Prostate gland (tissue), 2 donors: ENCODE data around the gene GGT5.
"Not testable (repeated sequence)": the region's sequence is repeated elsewhere in the genome, so short reads cannot be mapped to it uniquely, and the experiment has no call there.

Source experiments
- CTCF ChIP-seq, 4 experiments: fragments of 200-600 bp in 2 of 4; fragments of 450-650 bp in 2 of 4; sonication (generic) in 2 of 4; IDR thresholded peaks; 1 replicate in 3 of 4; 2 replicates in 1 of 4; pipeline ENCODE4 v1.5.1; 2016 to 2019; ENCODE audit warnings: antibody characterized with exemption in 4 of 4, mild to moderate bottlenecking in 2 of 4, moderate library complexity in 2 of 4
- POLR2A ChIP-seq: fragments of 450-650 bp; IDR thresholded peaks from one replicate; pipeline ENCODE4 v1.6.1; 2016; ENCODE audit warnings: antibody characterized with exemption, mild to moderate bottlenecking
- POLR2AphosphoS5 ChIP-seq: sonication (generic); formaldehyde crosslinking; IDR thresholded peaks from one replicate; pipeline ENCODE4 v1.6.1; 2017; ENCODE audit warnings: antibody characterized with exemption

GRCh38 chr22:24263479-24263878 is 18.6 kb upstream of the GGT5 start:
- TF ChIP-seq CTCF (IDR thresholded peaks at IDR 0.05); POLR2A; POLR2AphosphoS5: not testable (repeated sequence)
